WTC11 (cell line): ENCODE results near the gene RTL5. TPM values are rescaled to one million over a fixed set of nuclear protein-coding genes. Genes with fewer than 3 reads are reported as not detected.

Experiments
- ATAC-seq: fragments of 200-7000 bp; cut with Tn5 transposase; 2 replicates; pipeline ENCODE4 v1.10.0; 2021; ENCODE audit warnings: mild to moderate bottlenecking, moderate library complexity
- CTCF ChIA-PET: fragments of 300-600 bp; sonication (Branson Sonifier 250); formaldehyde crosslinking; loops from one replicate; lab custom pipeline; 2021; ENCODE audit warnings: antibody characterized with exemption; lab: Charles Lee
- POLR2A ChIA-PET: fragments of 350-600 bp; sonication (Branson Sonifier 250); formaldehyde crosslinking; loops from one replicate; lab custom pipeline; 2021; ENCODE audit warnings: antibody characterized with exemption; lab: Charles Lee
- DNase-seq: peaks from one replicate; pipeline ENCODE4 v3.0.0; 2021; ENCODE audit warnings: low spot score
- H3K27ac Mint-ChIP-seq: 2 replicates; pipeline ENCODE4 v1.8.0; 2021; ENCODE audit warnings: mixed read lengths
- H3K27me3 Mint-ChIP-seq: 2 replicates; pipeline ENCODE4 v1.8.0; 2021; ENCODE audit warnings: low read depth, mild to moderate bottlenecking, moderate library complexity, mixed read lengths
- H3K36me3 Mint-ChIP-seq: 2 replicates; pipeline ENCODE4 v1.8.0; 2021; ENCODE audit warnings: mixed read lengths
- H3K4me1 Mint-ChIP-seq: 2 replicates; pipeline ENCODE4 v1.8.0; 2022; ENCODE audit warnings: mixed read lengths
- H3K4me3 Mint-ChIP-seq: 2 replicates; pipeline ENCODE4 v1.8.0; 2021; ENCODE audit warnings: mild to moderate bottlenecking, moderate library complexity, mixed read lengths
- H3K9me3 Mint-ChIP-seq: 2 replicates; pipeline ENCODE4 v1.8.0; 2021; ENCODE audit warnings: mixed read lengths
- ATF1 ChIP-seq: sonication (generic); formaldehyde crosslinking; IDR thresholded peaks from 2 replicates; pipeline ENCODE4 v1.8.1; 2023; ENCODE audit warnings: mild to moderate bottlenecking, moderate library complexity, missing genetic modification reagents
- E2F4 ChIP-seq: sonication (generic); formaldehyde crosslinking; IDR thresholded peaks from 2 replicates; pipeline ENCODE4 v1.8.1; 2022; ENCODE audit warnings: low read depth, mild to moderate bottlenecking, moderate library complexity, missing genetic modification reagents, borderline replicate concordance
- FOXJ3 ChIP-seq: sonication (generic); formaldehyde crosslinking; IDR thresholded peaks from 2 replicates; pipeline ENCODE4 v1.9.0; 2021; ENCODE audit warnings: missing genetic modification reagents, mild to moderate bottlenecking, borderline replicate concordance
- FOXP1 ChIP-seq: sonication (generic); formaldehyde crosslinking; IDR thresholded peaks from 2 replicates; pipeline ENCODE4 v1.8.0; 2022; ENCODE audit warnings: missing genetic modification reagents, mild to moderate bottlenecking, moderate library complexity, borderline replicate concordance
- IRF1 ChIP-seq: sonication (generic); formaldehyde crosslinking; IDR thresholded peaks from 2 replicates; pipeline ENCODE4 v1.8.0; 2023; ENCODE audit warnings: missing genetic modification reagents
- MAX ChIP-seq: sonication (generic); formaldehyde crosslinking; IDR thresholded peaks from 2 replicates; pipeline ENCODE4 v1.8.0; 2022; ENCODE audit warnings: mild to moderate bottlenecking, missing genetic modification reagents
- NR1H2 ChIP-seq: sonication (generic); formaldehyde crosslinking; IDR thresholded peaks from 2 replicates; pipeline ENCODE4 v1.9.0; 2021; ENCODE audit warnings: mild to moderate bottlenecking, moderate library complexity, missing genetic modification reagents
- SMAD3 ChIP-seq: sonication (generic); formaldehyde crosslinking; IDR thresholded peaks from 2 replicates; pipeline ENCODE4 v1.8.0; 2022; ENCODE audit warnings: missing genetic modification reagents, mild to moderate bottlenecking, borderline replicate concordance
- USF2 ChIP-seq: sonication (generic); formaldehyde crosslinking; IDR thresholded peaks from 2 replicates; pipeline ENCODE4 v1.8.1; 2023; ENCODE audit warnings: mild to moderate bottlenecking, missing genetic modification reagents, moderate library complexity
- ZBTB21 ChIP-seq: sonication (generic); formaldehyde crosslinking; IDR thresholded peaks from 2 replicates; pipeline ENCODE4 v1.8.1; 2023; ENCODE audit warnings: mild to moderate bottlenecking, missing genetic modification reagents, borderline replicate concordance
- ZNF423 ChIP-seq: fragments of 250-450 bp; sonication (Bioruptor Pico); IDR thresholded peaks from 2 replicates; pipeline ENCODE4 v2.1.2; 2022; ENCODE audit warnings: mild to moderate bottlenecking, moderate library complexity
- ZNF532 ChIP-seq: fragments of 250-450 bp; sonication (Bioruptor Pico); IDR thresholded peaks from 2 replicates; pipeline ENCODE4 v1.9.0; 2021; ENCODE audit warnings: mild to moderate bottlenecking, borderline replicate concordance
- total RNA-seq: library from RNA; stranded (reverse); gene quantifications from 3 replicates; pipeline ENCODE4 v1.2.3, GENCODE V29; 2021
- TF ChIP-seq, protein P1 (sequence below): fragments of 250-450 bp; sonication (Bioruptor Pico); IDR thresholded peaks from 2 replicates; pipeline ENCODE4 v1.9.0; 2021; ENCODE audit warnings: mild to moderate bottlenecking
- TF ChIP-seq, protein P2 (sequence below): sonication (generic); formaldehyde crosslinking; IDR thresholded peaks from 2 replicates; pipeline ENCODE4 v1.8.1; 2023; ENCODE audit warnings: mild to moderate bottlenecking, missing genetic modification reagents
- TF ChIP-seq, protein P3 (sequence below): fragments of 250-450 bp; sonication (Bioruptor Pico); IDR thresholded peaks from 2 replicates; pipeline ENCODE4 v1.9.0; 2021; ENCODE audit warnings: moderate library complexity, mild to moderate bottlenecking, inconsistent platforms, borderline replicate concordance
- TF ChIP-seq, protein P4 (sequence below): fragments of 250-450 bp; sonication (Bioruptor Pico); IDR thresholded peaks from 2 replicates; pipeline ENCODE4 v1.9.0; 2021; ENCODE audit warnings: mild to moderate bottlenecking

Gene RTL5
- total RNA-seq, 1 experiment from 2014 or later = 1.3 TPM

GRCh38 chrX:72086995-72087394 is 44.7 kb downstream of the RTL5 start (continued):
- TF ChIP-seq ZNF532 (CRISPR knock-in tag) = no peak
- TF ChIP-seq MAX (CRISPR knock-in tag) = no peak
- TF ChIP-seq USF2 (CRISPR knock-in tag) = no peak
- no peak for TF ChIP-seq ATF1 (CRISPR knock-in tag)
- no peak for TF ChIP-seq ZNF423 (CRISPR knock-in tag)
- TF ChIP-seq NR1H2 (CRISPR knock-in tag) = no peak
- TF ChIP-seq SMAD3 = no peak
- TF ChIP-seq FOXJ3 (CRISPR knock-in tag) = no peak
- no peak for TF ChIP-seq FOXP1 (CRISPR knock-in tag)
- no peak for TF ChIP-seq ZBTB21 (CRISPR knock-in tag)
- TF ChIP-seq, protein P1, sequence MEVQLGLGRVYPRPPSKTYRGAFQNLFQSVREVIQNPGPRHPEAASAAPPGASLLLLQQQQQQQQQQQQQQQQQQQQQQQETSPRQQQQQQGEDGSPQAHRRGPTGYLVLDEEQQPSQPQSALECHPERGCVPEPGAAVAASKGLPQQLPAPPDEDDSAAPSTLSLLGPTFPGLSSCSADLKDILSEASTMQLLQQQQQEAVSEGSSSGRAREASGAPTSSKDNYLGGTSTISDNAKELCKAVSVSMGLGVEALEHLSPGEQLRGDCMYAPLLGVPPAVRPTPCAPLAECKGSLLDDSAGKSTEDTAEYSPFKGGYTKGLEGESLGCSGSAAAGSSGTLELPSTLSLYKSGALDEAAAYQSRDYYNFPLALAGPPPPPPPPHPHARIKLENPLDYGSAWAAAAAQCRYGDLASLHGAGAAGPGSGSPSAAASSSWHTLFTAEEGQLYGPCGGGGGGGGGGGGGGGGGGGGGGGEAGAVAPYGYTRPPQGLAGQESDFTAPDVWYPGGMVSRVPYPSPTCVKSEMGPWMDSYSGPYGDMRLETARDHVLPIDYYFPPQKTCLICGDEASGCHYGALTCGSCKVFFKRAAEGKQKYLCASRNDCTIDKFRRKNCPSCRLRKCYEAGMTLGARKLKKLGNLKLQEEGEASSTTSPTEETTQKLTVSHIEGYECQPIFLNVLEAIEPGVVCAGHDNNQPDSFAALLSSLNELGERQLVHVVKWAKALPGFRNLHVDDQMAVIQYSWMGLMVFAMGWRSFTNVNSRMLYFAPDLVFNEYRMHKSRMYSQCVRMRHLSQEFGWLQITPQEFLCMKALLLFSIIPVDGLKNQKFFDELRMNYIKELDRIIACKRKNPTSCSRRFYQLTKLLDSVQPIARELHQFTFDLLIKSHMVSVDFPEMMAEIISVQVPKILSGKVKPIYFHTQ (CRISPR knock-in tag) = no peak
- TF ChIP-seq, protein P2, sequence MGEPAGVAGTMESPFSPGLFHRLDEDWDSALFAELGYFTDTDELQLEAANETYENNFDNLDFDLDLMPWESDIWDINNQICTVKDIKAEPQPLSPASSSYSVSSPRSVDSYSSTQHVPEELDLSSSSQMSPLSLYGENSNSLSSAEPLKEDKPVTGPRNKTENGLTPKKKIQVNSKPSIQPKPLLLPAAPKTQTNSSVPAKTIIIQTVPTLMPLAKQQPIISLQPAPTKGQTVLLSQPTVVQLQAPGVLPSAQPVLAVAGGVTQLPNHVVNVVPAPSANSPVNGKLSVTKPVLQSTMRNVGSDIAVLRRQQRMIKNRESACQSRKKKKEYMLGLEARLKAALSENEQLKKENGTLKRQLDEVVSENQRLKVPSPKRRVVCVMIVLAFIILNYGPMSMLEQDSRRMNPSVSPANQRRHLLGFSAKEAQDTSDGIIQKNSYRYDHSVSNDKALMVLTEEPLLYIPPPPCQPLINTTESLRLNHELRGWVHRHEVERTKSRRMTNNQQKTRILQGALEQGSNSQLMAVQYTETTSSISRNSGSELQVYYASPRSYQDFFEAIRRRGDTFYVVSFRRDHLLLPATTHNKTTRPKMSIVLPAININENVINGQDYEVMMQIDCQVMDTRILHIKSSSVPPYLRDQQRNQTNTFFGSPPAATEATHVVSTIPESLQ (CRISPR knock-in tag) = no peak
- TF ChIP-seq IRF1 = no peak

GRCh38 chrX:72084114-72084513 is 47.6 kb downstream of the RTL5 start:
- CTCF ChIA-PET = interaction anchor here (1.0 kb wide), 1 partner anchor 65 kb away, joined by 4 read pairs; no protein-coding TSS in a partner anchor
- TF ChIP-seq, protein P3, sequence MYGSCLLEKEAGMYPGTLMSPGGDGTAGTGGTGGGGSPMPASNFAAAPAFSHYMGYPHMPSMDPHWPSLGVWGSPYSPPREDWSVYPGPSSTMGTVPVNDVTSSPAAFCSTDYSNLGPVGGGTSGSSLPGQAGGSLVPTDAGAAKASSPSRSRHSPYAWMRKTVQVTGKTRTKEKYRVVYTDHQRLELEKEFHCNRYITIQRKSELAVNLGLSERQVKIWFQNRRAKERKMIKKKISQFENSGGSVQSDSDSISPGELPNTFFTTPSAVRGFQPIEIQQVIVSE (CRISPR knock-in tag) = no peak
- TF ChIP-seq, protein P4, sequence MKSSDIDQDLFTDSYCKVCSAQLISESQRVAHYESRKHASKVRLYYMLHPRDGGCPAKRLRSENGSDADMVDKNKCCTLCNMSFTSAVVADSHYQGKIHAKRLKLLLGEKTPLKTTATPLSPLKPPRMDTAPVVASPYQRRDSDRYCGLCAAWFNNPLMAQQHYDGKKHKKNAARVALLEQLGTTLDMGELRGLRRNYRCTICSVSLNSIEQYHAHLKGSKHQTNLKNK (CRISPR knock-in tag) = no peak
- TF ChIP-seq E2F4 (CRISPR knock-in tag) = no peak
- TF ChIP-seq, all 79 proteins: peak for 0
- peaks cover 29% of the 10 kb centered on the region for H3K4me1 Mint-ChIP-seq

More at GRCh38 chrX:72084114-72084513, 47.6 kb downstream of the RTL5 start:
- POLR2A ChIA-PET = no interaction called here
- no peaks in the 10 kb centered on the region for H3K9me3 Mint-ChIP-seq
- H3K36me3 Mint-ChIP-seq = no peaks in the 10 kb centered on the region; the same call in 1 of the 2 replicates
- DNase-seq = no peak
- H3K4me3 Mint-ChIP-seq = no peak overlapping the region
- ATAC-seq = no peak
- no peaks in the 10 kb centered on the region for H3K27me3 Mint-ChIP-seq
- H3K27ac Mint-ChIP-seq = no peak overlapping the region
